Mammary epithelial cell (primary cell): ENCODE results near the gene C12orf56.

ENCODE experiments used
- EZH2 ChIP-seq: IDR thresholded peaks from 2 replicates; pipeline ENCODE4 v1.6.1; 2012; ENCODE audit warnings: low read length, inconsistent platforms, borderline replicate concordance
- TF ChIP-seq, protein P1 (sequence below), 2 donors: IDR thresholded peaks in 1 of 2; conservative IDR thresholded peaks in 1 of 2; 2 replicates each; pipeline ENCODE4 v1.5.1; 2011 to 2012; ENCODE audit warnings: inconsistent platforms in 2 of 2, low read length in 2 of 2, mild to moderate bottlenecking in 2 of 2, control low read depth in 1 of 2, low read depth in 1 of 2; ENCODE audit not compliant: insufficient read depth in 1 of 2; ENCODE audit errors: extremely low read depth in 1 of 2

DNA sequence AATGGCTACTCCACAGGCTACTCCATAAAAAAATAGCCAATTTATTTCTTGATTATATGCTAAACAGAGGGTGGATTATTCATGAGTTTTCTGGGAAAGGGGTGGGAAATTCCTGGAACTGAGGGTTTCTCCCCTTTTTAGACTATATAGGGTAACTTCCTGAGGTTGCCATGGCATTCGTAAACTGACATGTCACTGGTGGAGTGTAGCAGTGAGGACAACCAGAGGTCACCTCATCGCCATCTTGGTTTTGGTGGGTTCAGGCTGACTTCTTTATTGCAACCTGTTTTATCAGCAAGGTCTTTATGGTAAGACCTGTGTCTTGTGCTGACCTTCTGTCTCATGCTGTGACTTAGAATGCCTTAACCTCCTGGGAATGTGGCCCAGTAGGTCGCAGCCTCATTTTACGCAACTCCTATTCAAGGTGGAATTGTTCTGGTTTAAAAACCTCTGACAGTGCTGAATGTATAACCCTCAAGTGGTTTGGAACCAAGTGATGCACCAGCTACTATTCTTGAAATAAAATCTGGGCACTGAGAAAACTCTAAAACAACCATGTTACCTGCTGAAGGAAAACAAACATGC lies 27.7 kb downstream of the C12orf56 start:
- TF ChIP-seq, protein P1, sequence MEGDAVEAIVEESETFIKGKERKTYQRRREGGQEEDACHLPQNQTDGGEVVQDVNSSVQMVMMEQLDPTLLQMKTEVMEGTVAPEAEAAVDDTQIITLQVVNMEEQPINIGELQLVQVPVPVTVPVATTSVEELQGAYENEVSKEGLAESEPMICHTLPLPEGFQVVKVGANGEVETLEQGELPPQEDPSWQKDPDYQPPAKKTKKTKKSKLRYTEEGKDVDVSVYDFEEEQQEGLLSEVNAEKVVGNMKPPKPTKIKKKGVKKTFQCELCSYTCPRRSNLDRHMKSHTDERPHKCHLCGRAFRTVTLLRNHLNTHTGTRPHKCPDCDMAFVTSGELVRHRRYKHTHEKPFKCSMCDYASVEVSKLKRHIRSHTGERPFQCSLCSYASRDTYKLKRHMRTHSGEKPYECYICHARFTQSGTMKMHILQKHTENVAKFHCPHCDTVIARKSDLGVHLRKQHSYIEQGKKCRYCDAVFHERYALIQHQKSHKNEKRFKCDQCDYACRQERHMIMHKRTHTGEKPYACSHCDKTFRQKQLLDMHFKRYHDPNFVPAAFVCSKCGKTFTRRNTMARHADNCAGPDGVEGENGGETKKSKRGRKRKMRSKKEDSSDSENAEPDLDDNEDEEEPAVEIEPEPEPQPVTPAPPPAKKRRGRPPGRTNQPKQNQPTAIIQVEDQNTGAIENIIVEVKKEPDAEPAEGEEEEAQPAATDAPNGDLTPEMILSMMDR (conservative IDR thresholded peaks at IDR 0.05 in 1 of 2, IDR thresholded peaks at IDR 0.05 in 1 of 2; ENCODE audit: extremely low read depth in 1 of 2, insufficient read depth in 1 of 2, low read depth in 1 of 2, low read length in 2 of 2): no peak
- no peak for TF ChIP-seq EZH2
